ENCODE results near the gene ALDH3A2.

DNA sequence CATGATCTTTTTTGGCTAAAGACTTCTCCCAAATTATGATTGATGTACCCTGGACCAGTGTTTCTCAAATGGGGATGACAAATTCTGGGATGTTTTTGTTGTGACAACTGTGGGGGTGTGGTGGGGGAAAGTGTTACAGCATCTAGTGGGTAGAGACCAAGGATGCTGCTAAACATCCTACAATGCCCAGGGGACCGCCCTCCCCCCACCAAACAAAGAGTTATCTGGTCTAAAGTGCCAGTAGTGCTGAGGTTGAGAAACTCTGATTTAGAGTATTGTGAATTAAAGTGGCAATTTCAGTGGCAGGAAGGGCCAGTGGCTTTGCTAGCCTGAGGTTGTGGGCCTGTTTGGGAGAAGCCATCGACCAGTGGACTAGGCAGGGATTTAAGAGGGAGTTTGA lies 34.6 kb downstream of the ALDH3A2 start:
- TF ChIP-seq, protein P1, sequence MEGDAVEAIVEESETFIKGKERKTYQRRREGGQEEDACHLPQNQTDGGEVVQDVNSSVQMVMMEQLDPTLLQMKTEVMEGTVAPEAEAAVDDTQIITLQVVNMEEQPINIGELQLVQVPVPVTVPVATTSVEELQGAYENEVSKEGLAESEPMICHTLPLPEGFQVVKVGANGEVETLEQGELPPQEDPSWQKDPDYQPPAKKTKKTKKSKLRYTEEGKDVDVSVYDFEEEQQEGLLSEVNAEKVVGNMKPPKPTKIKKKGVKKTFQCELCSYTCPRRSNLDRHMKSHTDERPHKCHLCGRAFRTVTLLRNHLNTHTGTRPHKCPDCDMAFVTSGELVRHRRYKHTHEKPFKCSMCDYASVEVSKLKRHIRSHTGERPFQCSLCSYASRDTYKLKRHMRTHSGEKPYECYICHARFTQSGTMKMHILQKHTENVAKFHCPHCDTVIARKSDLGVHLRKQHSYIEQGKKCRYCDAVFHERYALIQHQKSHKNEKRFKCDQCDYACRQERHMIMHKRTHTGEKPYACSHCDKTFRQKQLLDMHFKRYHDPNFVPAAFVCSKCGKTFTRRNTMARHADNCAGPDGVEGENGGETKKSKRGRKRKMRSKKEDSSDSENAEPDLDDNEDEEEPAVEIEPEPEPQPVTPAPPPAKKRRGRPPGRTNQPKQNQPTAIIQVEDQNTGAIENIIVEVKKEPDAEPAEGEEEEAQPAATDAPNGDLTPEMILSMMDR (IDR thresholded peaks at IDR 0.05): no peak
- TF ChIP-seq POLR2A (IDR thresholded peaks at IDR 0.05) (no peak), POLR2AphosphoS5 (IDR thresholded peaks at IDR 0.05; ENCODE audit: insufficient read depth in 1 of 2, low read depth in 1 of 2) (no peak)
